ENCODE measurements around the gene TRIM46.

The TRIM46 gene

GRCh38 chr1:155171836-155172731, 1.6 kb upstream of the TRIM46 start:
- DNase-seq (ENCODE audit: low read depth in 1 of 2, low spot score in 1 of 2): no peak

GRCh38 chr1:155172732-155173477, 744 bp upstream of the TRIM46 start, which contains the start of gene KRTCAP2:
Gene KRTCAP2, minus strand, starts transcription at chr1:155173304. Its CDS starts 80 bp downstream, at chr1:155173224.
- DNase-seq (ENCODE audit: low read depth in 1 of 2, low spot score in 1 of 2): peak; percentile 86 to 93

DNA sequence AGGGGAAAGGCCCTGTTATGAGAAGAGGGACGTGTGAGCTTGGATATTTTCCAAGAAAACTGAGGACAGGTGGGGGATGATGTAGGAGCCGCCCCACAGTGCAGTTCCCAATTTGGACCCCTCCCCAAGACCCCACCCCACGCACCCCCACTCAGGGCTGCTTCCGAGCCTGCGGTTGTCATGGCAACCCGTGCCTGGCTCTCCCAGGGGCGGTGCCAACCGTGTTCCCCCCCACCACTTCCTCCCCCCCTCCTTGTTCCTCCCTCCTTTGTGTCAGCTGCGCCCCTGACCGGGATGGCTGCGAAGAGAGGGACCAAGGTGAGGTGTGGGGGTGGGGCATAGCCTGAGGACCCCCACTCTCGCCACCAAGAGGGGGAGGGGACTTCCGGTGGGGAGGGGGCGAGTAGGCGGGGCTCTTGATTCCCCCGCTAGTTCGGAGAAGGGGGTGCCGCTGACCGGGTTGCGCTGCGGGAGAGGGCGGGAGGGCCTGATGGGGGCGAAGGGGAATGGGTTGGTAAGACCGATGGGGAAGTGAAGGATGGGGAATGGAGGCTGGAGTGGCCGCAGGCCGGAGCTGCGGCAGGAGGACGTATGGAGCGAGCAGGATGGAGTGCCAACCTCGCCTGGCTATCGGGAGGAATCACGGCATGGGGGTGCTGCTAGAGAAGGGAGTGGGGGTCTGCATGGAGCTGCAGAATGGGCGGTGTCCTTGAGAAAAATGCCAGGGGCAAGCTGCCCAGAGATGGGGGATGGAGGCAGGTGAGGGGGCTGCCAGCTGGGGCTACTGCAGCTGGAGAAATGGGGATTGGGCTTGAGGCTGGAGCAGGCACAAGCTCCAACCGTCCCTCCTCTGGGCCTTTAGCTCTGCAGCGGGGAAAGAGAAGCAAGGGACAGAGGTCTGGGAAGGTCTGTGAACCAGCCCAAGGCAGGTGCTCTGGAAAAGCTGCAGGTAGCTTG, 953 bp downstream of the TRIM46 start:
- DNase-seq (ENCODE audit: low read depth in 1 of 2, low spot score in 1 of 2): peak in 1 of 2 donors; percentile 32

DNA sequence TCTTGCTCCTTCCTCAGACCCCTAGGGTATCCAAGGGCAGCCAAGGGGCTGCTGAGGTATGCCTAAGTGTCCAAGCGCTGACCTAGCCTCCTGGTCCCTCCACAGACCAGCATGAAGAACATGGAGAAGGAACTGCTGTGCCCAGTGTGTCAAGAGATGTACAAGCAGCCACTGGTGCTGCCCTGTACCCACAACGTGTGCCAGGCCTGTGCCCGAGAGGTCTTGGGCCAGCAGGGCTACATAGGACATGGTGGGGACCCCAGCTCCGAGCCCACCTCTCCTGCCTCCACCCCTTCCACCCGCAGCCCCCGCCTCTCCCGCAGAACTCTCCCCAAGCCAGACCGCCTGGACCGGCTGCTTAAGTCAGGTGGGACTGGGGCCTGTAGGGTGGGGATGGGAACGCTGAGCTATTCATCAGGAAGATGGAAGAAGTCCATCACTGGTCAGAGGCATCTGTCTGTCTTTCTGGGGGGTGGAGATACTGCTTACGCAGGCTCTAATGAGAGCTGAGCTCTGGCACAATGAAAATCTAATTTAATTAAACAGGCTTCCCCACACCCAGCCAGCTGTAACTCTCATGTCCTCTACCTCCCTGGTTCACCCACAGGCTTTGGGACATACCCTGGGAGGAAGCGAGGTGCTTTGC, 1.8 kb downstream of the TRIM46 start:
- no peak for DNase-seq (ENCODE audit: low read depth in 1 of 2, low spot score in 1 of 2)

- no peak for DNase-seq (ENCODE audit: low read depth in 1 of 2, low spot score in 1 of 2)
Observed at GRCh38 chr1:155175927-155176371, 2.3 kb downstream of the TRIM46 start.

DNA sequence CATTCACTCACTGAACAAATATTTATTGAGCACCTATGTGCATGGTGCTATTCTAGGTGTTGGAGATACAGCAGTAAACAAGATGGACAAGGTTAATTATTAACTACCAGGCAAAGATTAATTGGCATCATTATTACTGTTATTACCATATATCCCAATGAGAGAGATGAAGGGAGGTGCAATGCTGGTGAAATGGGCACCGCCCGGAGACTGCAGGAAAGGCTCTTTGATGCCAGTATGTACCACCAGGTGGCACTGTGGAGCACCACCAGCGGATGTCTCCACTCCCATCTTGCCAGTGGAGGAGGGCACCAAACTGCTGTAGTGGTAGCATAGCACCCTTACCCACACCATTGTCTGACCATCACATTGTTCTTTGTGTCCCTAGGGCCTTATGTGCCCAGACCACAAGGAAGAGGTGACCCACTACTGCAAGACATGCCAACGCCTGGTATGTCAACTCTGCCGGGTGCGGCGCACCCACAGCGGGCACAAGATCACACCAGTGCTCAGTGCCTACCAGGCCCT, 3.0 kb downstream of the TRIM46 start:
- DNase-seq (ENCODE audit: low read depth in 1 of 2, low spot score in 1 of 2): peak; percentile 74 to 78

- DNase-seq (ENCODE audit: low read depth in 1 of 2, low spot score in 1 of 2): no peak
Observed at GRCh38 chr1:155177192-155177917, 3.7 kb downstream of the TRIM46 start.

- DNase-seq (ENCODE audit: low read depth in 1 of 2, low spot score in 1 of 2): no peak
Observed at GRCh38 chr1:155177918-155178281, 4.3 kb downstream of the TRIM46 start.

DNA sequence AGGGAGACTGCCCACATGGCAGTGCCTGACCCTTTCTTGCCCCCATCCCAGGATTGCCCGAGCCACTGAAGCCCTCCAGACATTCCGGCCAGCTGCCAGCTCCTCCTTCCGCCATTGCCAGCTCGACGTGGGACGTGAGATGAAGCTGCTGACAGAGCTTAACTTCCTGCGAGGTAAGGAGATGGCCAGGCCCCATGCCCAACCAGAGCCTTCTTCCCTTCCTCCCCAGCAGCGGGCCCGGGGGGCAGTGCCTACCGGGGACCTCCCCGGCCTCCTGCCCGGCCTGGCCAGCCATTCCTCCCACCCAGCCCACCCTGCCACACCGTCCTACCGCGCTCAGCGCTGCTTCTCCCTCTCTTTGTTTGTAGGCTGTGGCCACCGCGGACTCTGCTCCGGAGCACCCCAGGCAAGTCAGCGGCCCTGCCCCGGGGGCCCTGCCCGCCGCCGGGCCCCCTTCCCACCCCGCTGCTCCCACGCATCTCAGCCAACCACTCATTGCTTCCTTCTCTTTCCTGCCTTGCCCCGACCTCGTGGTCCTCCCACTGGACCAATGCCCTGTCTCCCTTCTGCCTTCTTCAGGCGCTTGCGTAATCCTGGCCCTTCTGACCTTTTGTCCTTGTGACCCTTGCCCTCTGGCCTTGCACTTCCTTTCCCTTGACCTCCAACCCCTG, 4.9 kb downstream of the TRIM46 start:
- DNase-seq (ENCODE audit: low read depth in 1 of 2, low spot score in 1 of 2): no peak

DNA sequence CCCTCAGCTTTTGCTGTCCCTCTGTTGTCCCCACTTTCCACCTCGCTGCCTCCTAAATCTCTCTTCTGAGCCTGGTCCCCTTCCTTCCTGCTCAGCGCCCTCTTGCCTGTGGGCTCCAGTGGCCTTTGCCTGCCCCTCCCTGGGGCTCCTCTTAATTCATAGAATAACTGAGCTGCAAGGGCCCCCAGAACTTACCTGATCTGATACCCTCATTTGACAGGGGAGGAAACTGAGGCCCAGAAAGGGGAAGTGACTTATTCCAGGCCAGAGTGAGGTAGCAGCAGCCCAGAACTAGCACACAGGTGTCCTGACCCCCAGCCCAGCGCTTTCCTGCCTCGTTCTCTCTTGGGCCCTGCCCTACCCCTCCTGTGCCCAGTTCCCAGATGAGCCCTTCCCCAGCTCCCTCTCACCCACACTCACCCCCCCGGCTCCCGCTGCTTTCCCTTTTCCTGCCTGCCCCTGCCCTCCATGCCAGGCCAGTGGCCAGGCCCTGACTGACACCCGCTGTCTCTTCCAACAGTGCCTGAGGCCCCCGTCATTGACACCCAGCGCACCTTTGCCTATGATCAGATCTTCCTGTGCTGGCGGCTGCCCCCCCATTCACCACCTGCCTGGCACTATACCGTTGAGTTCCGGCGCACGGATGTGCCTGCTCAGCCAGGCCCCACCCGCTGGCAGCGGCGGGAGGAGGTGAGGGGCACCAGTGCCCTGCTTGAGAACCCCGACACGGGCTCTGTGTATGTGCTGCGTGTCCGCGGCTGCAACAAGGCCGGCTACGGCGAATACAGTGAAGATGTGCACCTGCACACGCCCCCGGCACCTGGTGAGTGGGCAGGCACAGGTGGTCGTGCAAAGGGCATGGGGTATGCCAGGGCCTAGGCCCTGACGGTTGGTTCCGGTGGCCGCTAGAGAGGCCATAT, 5.7 kb downstream of the TRIM46 start:
- no peak for DNase-seq (ENCODE audit: low read depth in 1 of 2, low spot score in 1 of 2)

GRCh38 chr1:155181371-155182051, 7.9 kb downstream of the TRIM46 start:
- no peak for DNase-seq (ENCODE audit: low read depth in 1 of 2, low spot score in 1 of 2)

GRCh38 chr1:155182052-155182550, 8.5 kb downstream of the TRIM46 start:
- DNase-seq (ENCODE audit: low read depth in 1 of 2, low spot score in 1 of 2): no peak

- no peak for DNase-seq (ENCODE audit: low read depth in 1 of 2, low spot score in 1 of 2)
Observed at GRCh38 chr1:155183775-155184221, 10.1 kb downstream of the TRIM46 start.

- no peak for DNase-seq (ENCODE audit: low read depth in 1 of 2, low spot score in 1 of 2)
Observed at GRCh38 chr1:155184351-155184811, 10.7 kb downstream of the TRIM46 start.

DNA sequence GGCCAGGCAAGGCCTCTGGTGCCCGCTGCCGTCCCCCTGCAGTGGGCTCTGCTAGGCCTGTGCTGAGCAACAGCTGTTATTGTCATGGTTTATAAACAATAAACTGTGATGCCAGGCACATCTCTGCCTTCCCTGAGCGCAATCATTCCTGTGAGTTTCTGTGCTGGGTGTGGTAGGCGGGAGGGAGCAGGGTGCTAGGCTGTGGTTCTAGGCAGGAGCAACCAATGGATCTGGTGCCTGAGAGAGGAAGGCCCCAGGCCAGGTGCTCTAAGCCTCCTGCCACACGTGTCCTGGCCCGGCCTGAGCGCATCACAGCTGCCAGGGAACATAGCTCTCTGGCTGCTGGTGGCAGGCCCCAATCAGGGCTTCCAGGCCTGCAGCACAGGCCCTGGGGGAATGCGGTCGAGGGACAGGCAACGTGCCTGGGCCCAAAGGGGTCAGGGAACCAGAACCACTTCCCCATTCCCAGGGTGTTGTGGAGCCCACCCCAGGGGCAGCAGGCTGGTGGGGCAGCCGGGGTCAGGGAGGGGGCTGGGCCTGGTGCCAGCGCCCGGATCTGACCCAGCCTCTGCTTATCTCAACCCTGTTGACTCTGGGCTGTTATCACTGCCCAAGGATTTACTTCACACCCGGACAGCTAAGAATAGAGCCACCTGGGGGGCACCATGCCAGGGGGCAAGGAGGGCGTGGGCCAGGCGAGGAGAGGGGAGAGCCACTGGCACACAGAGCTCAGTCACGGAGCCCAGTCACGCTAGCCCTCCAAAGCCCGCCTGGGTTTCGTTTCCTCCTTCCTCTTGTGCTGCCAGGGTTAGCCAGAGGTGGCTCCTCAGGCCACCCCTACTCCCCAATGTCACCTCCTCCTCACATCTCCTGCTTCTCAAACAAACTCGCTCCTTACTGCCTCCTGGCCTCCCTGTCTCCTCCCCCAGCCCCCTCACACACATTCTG, 11.5 kb downstream of the TRIM46 start:
- no peak for DNase-seq (ENCODE audit: low read depth in 1 of 2, low spot score in 1 of 2)

DNA sequence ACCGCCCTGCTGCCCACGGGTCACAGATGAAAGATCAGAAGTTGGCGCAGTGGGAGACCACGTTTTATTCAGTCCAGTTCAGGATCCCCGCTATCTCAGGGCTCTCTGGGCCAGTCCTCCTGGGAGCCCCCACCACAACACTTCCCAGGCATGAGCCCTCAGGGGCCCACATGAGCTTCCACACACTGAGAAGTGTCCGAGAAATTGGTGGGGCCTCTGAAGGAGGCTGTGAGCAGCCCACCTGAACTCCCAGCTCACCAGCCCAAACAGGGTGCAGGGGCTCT, 12.1 kb downstream of the TRIM46 start:
- DNase-seq (ENCODE audit: low read depth in 1 of 2, low spot score in 1 of 2): no peak
